OCI-LY7 (cell line): ENCODE measurements around the gene PTGS1. TPM values are rescaled to one million over a fixed set of nuclear protein-coding genes. Genes with fewer than 3 reads are reported as not detected.

Experiments
- BruUV-seq: library from RNA; stranded (reverse); fragments of 400-500 nt; replicated peaks from 2 replicates; lab custom pipeline; 2021; lab: Mats Ljungman, UMichigan
- CTCF ChIA-PET: fragments of 300-600 bp; sonication (Branson Sonifier 250); formaldehyde crosslinking; loops from one replicate; lab custom pipeline; 2022; ENCODE audit warnings: antibody characterized with exemption; ENCODE audit not compliant: unreplicated experiment; lab: Charles Lee
- POLR2A ChIA-PET: fragments of 300-600 bp; sonication (Branson Sonifier 250); formaldehyde crosslinking; loops from one replicate; lab custom pipeline; 2022; ENCODE audit warnings: antibody characterized with exemption; lab: Charles Lee
- DNase-seq: peaks from one replicate; pipeline ENCODE4 v3.0.0-alpha.2; 2015; ENCODE audit warnings: low spot score
- H2AFZ ChIP-seq: fragments of 200-600 bp; sonication (generic), shearing (Covaris generic); 2 replicates; pipeline ENCODE4 v1.6.1; 2014; ENCODE audit warnings: mild to moderate bottlenecking, antibody characterized with exemption, low read length, moderate library complexity
- H3K27ac ChIP-seq: fragments of 200-600 bp; sonication (generic); 2 replicates; pipeline ENCODE4 v1.5.1; 2014; ENCODE audit warnings: mixed run types, low read depth, mild to moderate bottlenecking, moderate library complexity, low read length, inconsistent platforms; ENCODE audit not compliant: poor library complexity, severe bottlenecking
- H3K36me3 ChIP-seq: fragments of 200-600 bp; sonication (generic); 2 replicates; pipeline ENCODE4 v1.6.1; 2014; ENCODE audit warnings: mild to moderate bottlenecking, antibody characterized with exemption, low read length, moderate library complexity, mixed read lengths; ENCODE audit not compliant: insufficient read depth
- H3K4me1 ChIP-seq: fragments of 200-600 bp; sonication (generic); 2 replicates; pipeline ENCODE4 v1.5.1; 2014; ENCODE audit warnings: mild to moderate bottlenecking, low read length; ENCODE audit not compliant: insufficient read depth, poor library complexity, severe bottlenecking
- H3K4me2 ChIP-seq: fragments of 200-600 bp; sonication (generic); 2 replicates; pipeline ENCODE4 v1.6.1; 2014; ENCODE audit warnings: mild to moderate bottlenecking, low read length
- H3K4me3 ChIP-seq: fragments of 200-600 bp; sonication (generic); 2 replicates; pipeline ENCODE4 v1.5.1; 2014; ENCODE audit warnings: mild to moderate bottlenecking, low read depth, low read length; ENCODE audit not compliant: poor library complexity, severe bottlenecking
- H3K79me2 ChIP-seq: fragments of 200-600 bp; sonication (generic); 2 replicates; pipeline ENCODE4 v1.6.1; 2016; ENCODE audit warnings: low read depth, mild to moderate bottlenecking, low read length, moderate library complexity, mixed read lengths; ENCODE audit not compliant: insufficient read depth
- H3K9me2 ChIP-seq: fragments of 200-600 bp; sonication (generic); 2 replicates; pipeline ENCODE4 v1.6.1; 2016; ENCODE audit warnings: mild to moderate bottlenecking, low read length, mixed read lengths; ENCODE audit not compliant: insufficient read depth
- H3K9me3 ChIP-seq: fragments of 200-600 bp; sonication (generic); 2 replicates; pipeline ENCODE4 v1.6.1; 2014; ENCODE audit warnings: mild to moderate bottlenecking, mixed run types, low read length, mixed read lengths
- H4K20me1 ChIP-seq: fragments of 200-600 bp; sonication (generic); 2 replicates; pipeline ENCODE4 v1.6.1; 2014; ENCODE audit warnings: mild to moderate bottlenecking, antibody characterized with exemption, low read length, moderate library complexity, mixed read lengths; ENCODE audit not compliant: insufficient read depth
- CTCF ChIP-seq: fragments of 200-600 bp; sonication (generic); conservative IDR thresholded peaks from 2 replicates; pipeline ENCODE4 v1.5.1; 2014; ENCODE audit warnings: mild to moderate bottlenecking, antibody characterized with exemption, low read length, moderate library complexity, mixed read lengths
- EZH2phosphoT487 ChIP-seq: fragments of 200-600 bp; sonication (generic); IDR thresholded peaks from 2 replicates; pipeline ENCODE4 v1.6.1; 2018; ENCODE audit warnings: low read depth, borderline replicate concordance, mild to moderate bottlenecking, mixed run types, antibody characterized with exemption, low read length, moderate library complexity, mixed read lengths
- intact Hi-C: fragments of 100-400 bp; cut with micrococcal nuclease; formaldehyde crosslinking; loops from one replicate; pipeline ENCODE4 v1.10.0; 2022; ENCODE audit not compliant: unreplicated experiment
- total RNA-seq, 2 experiments: library from RNA; depleted of rRNA in 1 of 2; stranded (reverse); fragments of >200 nt in 1 of 2; shearing (Covaris generic) in 1 of 2; gene quantifications; 2 replicates each; pipeline ENCODE4 v1.2.3, GENCODE V29; 2014 to 2022

The PTGS1 gene
- total RNA-seq, 2 experiments from 2014 or later: 0.79 to 2.2 TPM

GRCh38 chr9:122333169-122333808 lies 37.5 kb upstream of the PTGS1 start:
- ChIA-PET POLR2A (no interaction called here), CTCF (interaction anchor here (0.5 kb wide), 1 partner anchor 12 kb away, joined by 4 read pairs; no protein-coding TSS in a partner anchor)
- no peaks in the 10 kb centered on the region for H3K9me3 ChIP-seq
- no peak for TF ChIP-seq EZH2phosphoT487
- no peak for TF ChIP-seq CTCF
- no peaks in the 10 kb centered on the region for H4K20me1 ChIP-seq
- no peak overlapping the region for H3K27ac ChIP-seq
- H3K4me3 ChIP-seq: no peak overlapping the region
- no peak overlapping the region for H2AFZ ChIP-seq
- no peaks in the 10 kb centered on the region for H3K9me2 ChIP-seq
- no peak overlapping the region for H3K4me2 ChIP-seq
- peaks cover 10% of the 10 kb centered on the region for H3K4me1 ChIP-seq
- DNase-seq: no peak
- no peaks in the 10 kb centered on the region for H3K36me3 ChIP-seq
- H3K79me2 ChIP-seq: no peaks in the 10 kb centered on the region
- intact Hi-C loops: no loop called here
- no TSS peak for BruUV-seq

DNA sequence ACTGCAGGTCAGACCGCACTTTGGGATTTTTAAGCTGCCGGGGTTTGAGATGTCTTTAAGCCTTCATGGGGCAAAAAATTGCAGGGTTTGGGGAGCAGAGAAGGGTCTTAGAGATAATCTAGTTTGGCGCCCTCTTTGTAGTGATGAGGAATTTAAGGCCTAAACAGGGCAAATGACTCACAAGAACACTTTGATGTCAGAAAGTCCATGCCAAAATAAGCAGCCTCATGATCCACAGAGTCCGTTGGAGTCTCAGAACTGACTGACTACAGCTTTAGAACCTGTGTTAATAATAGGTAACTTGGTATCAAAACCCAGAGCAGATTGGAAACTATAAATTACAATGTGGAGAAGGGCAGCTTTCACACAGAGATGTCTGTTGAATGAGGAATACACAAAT lies 35.9 kb upstream of the PTGS1 start:
- Histone ChIP-seq H3K79me2 (no peaks in the 10 kb centered on the region), H3K4me1 (peaks cover 10% of the 10 kb centered on the region), H3K4me3 (no peak overlapping the region), H4K20me1 (no peaks in the 10 kb centered on the region), H3K9me3 (no peaks in the 10 kb centered on the region), H3K27ac (no peak overlapping the region), H2AFZ (no peak overlapping the region), H3K36me3 (no peaks in the 10 kb centered on the region), H3K9me2 (no peaks in the 10 kb centered on the region), H3K4me2 (no peak overlapping the region)
- CTCF ChIA-PET: no interaction called here
- no peak for TF ChIP-seq EZH2phosphoT487
- 0 out of 2 replicates have a peak, but pooled peaks have one; percentile 16 for TF ChIP-seq CTCF
- POLR2A ChIA-PET: interaction anchor here (0.9 kb wide), 1 partner anchor 71 kb away, joined by 3 read pairs; no protein-coding TSS in a partner anchor
- no peak for DNase-seq
- intact Hi-C loops: no loop called here
- BruUV-seq: no TSS peak

DNA sequence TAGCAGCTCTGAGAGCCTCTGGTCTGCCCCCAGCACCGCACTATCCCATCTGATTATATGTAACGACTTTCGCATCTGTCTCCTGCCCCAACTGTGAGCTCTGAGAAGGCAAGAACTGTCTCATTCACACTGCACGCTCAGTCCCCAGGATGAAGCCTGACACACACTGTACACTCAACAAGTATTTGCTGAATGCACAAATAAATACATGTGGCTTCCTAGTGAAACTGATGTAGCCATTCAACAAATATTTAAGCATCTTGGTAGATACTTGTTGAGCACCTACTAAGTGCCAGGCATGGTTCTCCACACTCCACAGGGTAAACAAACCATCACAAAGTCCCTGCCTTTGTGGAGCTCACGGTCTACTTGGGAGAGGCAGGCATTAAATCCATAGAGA lies 34.6 kb upstream of the PTGS1 start:
- H3K36me3 ChIP-seq: no peaks in the 10 kb centered on the region
- peaks cover 10% of the 10 kb centered on the region for H3K4me1 ChIP-seq
- intact Hi-C loops: no loop called here
- H3K9me3 ChIP-seq: no peaks in the 10 kb centered on the region
- H3K4me2 ChIP-seq: no peak overlapping the region
- no peak overlapping the region for H3K4me3 ChIP-seq
- no peaks in the 10 kb centered on the region for H3K9me2 ChIP-seq
- TF ChIP-seq EZH2phosphoT487 (no peak), CTCF (no peak)
- no peak for DNase-seq
- no peak overlapping the region for H2AFZ ChIP-seq
- no peaks in the 10 kb centered on the region for H3K79me2 ChIP-seq
- BruUV-seq: no TSS peak
- CTCF ChIA-PET: no interaction called here
- POLR2A ChIA-PET: interaction anchor here (0.6 kb wide), 1 partner anchor 262 kb away, joined by 3 read pairs; no protein-coding TSS in a partner anchor
- no peak overlapping the region for H3K27ac ChIP-seq
- H4K20me1 ChIP-seq: no peaks in the 10 kb centered on the region
